A549 (cell line): Measurements from ENCODE around the gene CINP.

ENCODE experiments used
- CTCF ChIP-seq: fragments of >200 bp; sonication (Bioruptor Twin); formaldehyde crosslinking; IDR thresholded peaks from 3 replicates; pipeline ENCODE4 v1.5.1; 2016
- KDM5A ChIP-seq: fragments of 200-600 bp; sonication (generic); IDR thresholded peaks from 2 replicates; pipeline ENCODE4 v1.6.1; 2016; ENCODE audit warnings: antibody characterized with exemption, mild to moderate bottlenecking
- POLR2A ChIP-seq: IDR thresholded peaks from 2 replicates; pipeline ENCODE4 v1.6.1; 2012; ENCODE audit warnings: mild to moderate bottlenecking, low read length
- POLR2AphosphoS2 ChIP-seq: conservative IDR thresholded peaks from 2 replicates; pipeline ENCODE4 v1.6.1; 2012; ENCODE audit warnings: low read length, improper control_type of control experiment, inconsistent platforms
- RAD21 ChIP-seq, 2 experiments: fragments of >200 bp in 1 of 2; sonication (Bioruptor Twin) in 1 of 2; formaldehyde crosslinking in 1 of 2; IDR thresholded peaks in 1 of 2; conservative IDR thresholded peaks in 1 of 2; 2 replicates in 1 of 2; 3 replicates in 1 of 2; pipeline ENCODE4 v1.6.1; 2012 to 2018; ENCODE audit warnings: inconsistent platforms in 1 of 2
- RARB ChIP-seq: fragments of 250-450 bp; sonication (Bioruptor Pico); IDR thresholded peaks from 2 replicates; pipeline ENCODE4 v1.8.0; 2021; ENCODE audit warnings: mild to moderate bottlenecking, moderate library complexity
- RCOR1 ChIP-seq: fragments of 150-350 bp; IDR thresholded peaks from 2 replicates; pipeline ENCODE4 v1.6.1; 2014; ENCODE audit warnings: antibody characterized with exemption, low read length, low read depth
- RFX5 ChIP-seq: fragments of 450-650 bp; IDR thresholded peaks from 2 replicates; pipeline ENCODE4 v1.7.1; 2014; ENCODE audit warnings: antibody characterized with exemption, mild to moderate bottlenecking, moderate library complexity
- SREBF2 ChIP-seq: fragments of 450-650 bp; IDR thresholded peaks from 2 replicates; pipeline ENCODE4 v1.6.1; 2014; ENCODE audit warnings: mild to moderate bottlenecking, moderate library complexity

GRCh38 chr14:102375119-102375518 is 12.4 kb upstream of the CINP start:
- TF ChIP-seq CTCF = no peak
- TF ChIP-seq POLR2AphosphoS2 = no peak
- TF ChIP-seq RARB (CRISPR knock-in tag) = no peak
- TF ChIP-seq RAD21 (conservative IDR thresholded peaks at IDR 0.05 in 1 of 2, IDR thresholded peaks at IDR 0.05 in 1 of 2) = no peak
- TF ChIP-seq POLR2A = no peak
- no peak for TF ChIP-seq KDM5A
- no peak for TF ChIP-seq RFX5
- TF ChIP-seq RCOR1 = no peak
- no peak for TF ChIP-seq SREBF2
